SHP77 treated with DMSO at 0.1 percent for 48 hours (cell line): Measurements from ENCODE around the gene NFASC.

Experiments used
- DNase-seq: peaks from one replicate; lab custom pipeline; 2025; lab: John Stamatoyannopoulos, UW

The NFASC gene

DNA sequence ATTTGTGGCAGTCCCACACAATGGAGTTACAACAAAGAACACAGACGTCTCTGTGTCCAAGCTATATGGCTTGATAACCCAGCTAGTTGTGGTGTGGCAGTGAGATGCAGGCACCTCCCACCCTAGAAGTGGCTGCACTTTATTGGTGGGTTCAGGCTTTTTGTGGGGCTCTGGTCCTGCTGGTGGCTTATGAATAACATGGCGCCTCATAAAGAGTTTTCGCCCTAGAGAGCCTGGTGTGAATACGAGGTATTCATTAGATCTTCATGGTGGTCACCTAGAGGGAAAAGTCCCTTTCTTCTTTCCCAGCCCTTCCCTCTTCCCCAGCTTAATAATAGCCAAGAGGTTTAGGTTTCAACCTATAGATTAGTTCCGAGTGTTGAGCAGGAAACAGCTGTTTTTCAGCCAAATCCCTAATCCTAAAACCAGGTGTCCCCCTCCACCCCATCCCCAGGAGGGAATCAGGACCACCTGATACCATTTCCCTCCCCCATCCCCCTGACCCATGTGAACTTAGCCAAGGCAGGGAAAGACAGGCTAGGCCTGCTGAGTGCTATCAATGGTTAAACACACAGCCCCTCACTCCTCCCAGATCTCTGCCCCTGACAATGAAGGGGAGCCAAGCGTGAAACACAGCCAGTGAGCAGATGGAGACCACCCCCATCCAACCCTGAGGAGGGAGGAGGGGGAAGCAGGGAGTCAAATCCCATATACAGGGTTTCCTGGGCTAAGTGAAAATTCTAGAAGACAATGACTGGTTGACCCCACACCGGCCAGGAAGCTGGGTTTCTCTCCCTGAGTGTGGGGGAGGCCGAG is 58.2 kb downstream of the NFASC start:
- no peak for DNase-seq

DNA sequence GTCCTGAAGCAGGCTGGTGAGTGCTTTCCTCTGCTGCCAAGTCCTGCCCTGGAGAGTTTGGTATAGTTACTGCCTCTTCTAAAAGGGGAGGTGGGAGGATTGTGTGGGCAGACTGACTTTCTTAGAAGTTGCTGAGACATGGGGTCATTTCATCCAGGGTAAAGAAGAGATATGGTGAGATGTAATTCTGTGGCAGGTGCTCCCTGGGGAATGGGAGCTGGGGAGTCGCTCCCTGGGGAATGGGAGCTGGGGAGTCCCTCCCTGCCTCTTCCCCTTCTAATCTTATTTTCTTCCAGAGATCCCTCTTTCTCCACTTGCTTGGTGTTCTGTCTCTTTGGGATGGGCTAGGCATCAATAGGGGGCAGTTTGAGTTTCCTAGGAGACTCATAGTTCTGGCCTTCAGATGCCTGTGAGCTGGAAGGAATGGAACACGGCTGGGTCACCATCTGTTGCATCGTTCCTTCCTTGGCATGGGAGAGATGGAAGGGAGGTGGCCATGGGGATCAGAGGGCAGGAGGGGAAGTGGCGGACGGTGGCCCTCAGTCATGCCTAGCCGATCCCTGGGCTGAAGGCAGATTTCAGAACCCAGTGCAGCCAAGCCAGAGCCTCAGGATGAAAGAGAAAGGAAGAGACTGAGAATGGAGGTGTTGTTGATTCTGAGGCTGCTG is 59.0 kb downstream of the NFASC start:
- no peak for DNase-seq

DNA sequence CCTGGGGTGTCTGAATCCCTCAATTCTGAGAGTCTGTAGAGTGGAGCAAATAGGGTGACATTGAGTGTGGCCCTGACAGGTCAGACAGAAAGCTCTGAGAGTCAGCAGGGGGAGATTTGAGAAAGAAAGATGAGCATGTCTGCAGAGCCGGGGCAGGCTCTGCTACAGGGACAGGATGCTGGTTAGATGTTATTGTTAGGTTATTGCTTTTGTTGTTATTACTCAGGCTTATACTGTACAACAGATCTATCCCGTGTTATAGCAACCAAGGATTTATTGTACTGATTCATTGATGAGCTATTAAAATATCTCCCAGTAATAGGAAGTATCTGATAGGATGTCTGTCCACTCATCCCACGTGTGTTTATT is 59.5 kb downstream of the NFASC start:
- DNase-seq = no peak

DNA sequence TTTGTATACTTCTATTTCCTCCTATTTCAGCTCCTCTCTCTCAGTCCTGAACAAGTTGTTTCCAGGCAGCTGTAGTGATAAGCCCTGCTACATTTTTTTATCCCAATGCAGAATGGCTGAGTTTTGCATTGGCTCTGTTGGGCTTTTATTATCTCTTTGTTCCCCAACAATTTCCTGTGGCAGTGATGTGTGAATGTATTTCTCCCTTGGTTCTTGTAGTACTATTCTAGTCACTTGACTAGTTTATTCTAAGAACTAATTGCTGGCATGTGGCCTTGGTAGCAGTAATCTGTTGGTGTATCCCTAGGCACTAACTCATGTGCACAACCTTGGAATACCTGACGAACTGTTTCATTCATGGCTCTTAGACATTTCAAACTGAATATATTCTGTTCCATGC is 60.7 kb downstream of the NFASC start:
- DNase-seq = no peak

DNA sequence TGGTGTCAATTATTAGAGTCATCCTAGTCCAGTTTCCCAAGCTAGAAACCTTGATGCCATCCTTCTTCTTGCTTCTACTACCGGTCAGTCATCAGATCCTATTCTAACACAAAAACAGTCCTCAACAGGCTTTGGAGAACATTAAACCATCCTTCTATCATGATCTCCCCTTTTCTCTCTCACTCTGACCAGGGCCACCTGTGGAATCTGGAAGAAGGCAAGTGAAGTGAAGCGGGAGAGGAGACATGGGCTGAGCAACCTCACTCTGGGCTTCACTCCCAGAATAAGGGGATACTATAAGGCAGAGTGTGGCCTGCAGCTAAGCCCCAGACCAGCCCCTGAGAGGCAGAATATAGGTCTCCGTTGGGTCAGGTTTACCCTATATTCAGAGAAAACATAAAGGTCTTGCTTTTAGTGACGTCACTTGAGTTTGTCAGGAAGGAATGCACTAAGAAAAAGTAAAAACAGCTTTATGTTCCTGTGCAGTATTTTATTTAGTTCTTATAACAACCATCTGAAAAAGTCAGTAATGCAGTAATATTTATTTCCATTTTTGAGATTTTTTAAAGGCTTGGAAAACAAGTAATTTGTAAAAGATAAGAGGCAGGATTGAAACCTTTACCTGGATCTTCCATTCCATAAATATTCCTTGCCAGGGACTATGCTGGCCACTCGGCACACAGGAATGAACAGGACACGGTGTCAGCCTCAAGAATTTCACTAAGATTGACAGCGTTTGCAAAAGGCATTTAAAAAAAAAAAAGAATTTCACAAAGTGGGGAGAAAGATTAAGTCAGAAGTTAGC is 61.3 kb downstream of the NFASC start:
- no peak for DNase-seq

DNA sequence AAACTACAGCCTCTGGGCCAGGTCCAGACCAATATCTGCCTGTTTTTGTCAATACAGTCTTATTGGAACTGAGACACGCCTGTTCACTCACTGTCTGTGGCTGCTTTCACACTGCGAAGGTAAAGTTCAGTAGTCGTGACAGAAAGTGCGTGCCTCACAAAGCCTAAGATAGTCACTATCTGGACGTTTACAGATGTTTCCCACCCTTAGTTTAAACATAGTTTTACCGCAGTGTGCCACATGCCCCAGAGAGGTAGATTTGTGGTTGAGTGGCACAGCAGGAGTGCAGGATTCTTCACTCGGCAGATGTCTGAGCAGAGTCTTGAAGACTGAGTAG is 61.9 kb downstream of the NFASC start:
- DNase-seq = no peak

DNA sequence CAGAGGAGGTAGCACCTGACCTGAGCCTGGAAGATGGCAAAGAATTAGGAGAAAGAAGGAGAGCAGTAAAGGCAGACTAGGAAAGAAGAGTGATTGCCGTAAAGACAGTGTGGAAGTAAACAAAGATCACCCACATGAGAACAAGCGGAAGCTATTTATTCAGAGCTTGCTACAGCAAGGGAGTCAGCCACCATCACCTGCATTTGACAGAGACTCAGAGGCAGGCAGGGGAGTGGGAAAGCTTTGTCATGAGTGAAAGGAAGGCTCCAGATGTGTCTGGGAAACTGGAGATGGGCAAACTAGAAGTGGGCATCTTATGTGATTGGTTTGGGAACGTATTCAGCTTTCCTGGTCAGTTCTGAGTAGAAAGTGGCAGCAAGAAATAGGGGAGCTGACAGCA is 64.5 kb downstream of the NFASC start:
- DNase-seq = no peak

DNA sequence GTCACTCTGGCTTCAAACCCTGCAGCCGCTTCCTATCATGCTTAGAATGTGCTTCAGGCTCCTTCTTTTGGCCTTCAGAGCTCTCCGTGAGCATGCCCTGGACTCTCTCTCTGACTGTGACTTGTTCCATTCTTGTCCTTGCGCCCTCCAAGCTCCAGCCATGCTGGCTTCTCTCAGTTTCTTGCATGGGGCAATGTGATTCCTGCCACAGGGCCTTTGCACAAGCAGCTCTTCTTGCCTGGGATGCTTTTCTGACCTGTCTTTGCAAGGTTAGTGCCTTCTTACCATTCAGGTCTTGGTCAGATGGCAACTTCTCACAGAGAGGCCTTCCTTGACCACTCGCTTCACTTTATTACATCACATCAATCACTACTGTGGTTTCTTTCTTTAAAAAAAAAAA is 66.1 kb downstream of the NFASC start:
- DNase-seq = no peak

DNA sequence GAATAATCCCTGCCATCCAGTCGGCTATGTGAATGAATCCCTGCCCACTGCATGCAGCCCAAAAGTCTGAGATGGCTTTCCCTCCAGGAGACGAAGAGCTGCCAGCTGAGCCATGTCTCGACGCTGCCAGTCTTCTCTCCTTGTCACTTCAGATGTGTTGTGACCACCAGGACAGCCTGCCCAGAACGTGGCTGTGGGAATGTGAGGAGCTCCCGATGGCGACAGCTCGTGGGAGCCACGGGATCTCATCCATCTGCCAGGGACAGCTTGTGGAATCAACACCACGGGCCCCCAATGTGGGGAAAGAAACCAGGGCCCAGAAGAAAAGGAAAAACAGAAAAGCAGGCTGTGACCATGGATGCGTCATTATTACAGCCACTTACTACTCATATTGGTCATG is 67.2 kb downstream of the NFASC start:
- no peak for DNase-seq

DNA sequence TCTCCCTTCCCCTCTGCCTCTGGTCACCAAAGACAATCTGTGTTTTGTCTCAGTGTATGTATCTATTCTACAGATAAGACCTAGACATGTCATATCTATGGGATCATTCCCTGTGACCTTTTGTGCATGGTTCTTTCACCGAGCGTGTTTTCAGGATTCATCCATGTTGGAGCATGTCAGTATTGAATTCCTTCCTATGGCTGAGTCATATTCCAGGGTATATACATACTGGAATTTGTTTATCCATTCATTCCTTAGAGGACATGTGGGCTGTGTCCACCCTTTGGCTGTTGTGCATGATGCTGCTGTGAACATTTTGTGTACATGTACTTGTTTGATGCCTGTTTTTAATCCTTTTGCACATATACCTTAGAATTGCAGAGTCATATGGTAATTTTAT is 69.9 kb downstream of the NFASC start:
- no peak for DNase-seq

DNA sequence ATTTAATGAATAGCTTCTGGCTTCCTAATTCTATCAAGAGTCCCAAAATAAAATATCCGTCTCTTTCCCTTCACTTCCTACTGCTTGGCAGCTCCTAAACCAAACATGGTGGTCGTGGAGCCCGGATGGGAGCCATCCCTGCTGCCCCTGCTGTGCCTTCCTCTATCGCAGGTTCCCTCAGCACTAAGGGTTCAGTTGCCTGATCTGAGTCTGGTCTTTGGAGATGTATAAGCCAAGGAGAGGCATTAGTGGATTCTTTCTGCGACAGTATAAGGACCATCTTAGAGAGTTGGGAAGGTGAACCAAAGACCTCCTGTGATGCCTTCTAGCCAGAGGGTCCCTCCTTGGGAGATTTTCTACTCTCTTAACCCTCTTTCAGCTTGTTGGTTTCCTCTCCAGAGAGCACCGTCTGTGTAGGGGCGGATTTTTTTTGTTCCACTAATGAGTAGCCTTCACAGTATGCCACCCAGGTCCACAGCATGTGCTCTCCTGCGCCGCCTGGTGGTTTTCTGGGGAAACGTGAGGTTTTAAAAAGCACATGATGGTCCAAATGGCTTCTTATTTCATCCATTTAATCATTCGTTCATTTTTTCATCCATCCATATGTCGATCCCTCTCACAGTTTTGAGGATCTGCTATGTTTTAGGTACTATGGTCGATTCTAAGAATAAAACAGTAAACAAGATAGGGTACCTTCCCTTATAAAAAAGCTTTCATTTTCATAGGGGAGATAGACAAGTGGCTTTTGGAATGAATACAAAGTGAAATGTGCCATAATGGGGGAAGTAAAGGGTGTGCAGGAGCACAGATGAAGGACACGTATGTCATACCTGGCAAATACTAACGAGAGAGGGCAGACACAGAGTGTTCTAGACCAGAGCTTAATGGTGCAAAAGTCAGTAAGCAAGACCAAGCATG is 71.0 kb downstream of the NFASC start:
- peak; percentile 37 for DNase-seq

DNA sequence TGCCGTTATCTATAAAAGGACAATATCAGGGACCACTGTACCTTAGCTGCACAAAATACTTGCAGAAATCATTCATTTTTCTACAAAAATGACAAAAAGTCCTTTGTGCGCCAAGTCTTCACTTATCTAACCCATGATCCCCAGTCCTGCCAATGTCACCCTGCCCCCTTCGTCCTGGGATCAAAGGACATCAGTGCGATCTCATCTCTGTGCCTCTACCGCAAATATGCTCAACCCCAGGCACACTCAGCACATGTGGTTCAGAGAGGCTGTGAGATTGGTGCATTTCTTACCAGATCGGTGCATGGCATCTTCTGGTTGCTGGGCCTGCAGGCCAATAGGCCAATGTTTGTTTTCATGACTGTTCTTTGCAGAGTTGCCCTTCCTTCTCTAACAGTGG is 72.8 kb downstream of the NFASC start:
- DNase-seq = no peak

DNA sequence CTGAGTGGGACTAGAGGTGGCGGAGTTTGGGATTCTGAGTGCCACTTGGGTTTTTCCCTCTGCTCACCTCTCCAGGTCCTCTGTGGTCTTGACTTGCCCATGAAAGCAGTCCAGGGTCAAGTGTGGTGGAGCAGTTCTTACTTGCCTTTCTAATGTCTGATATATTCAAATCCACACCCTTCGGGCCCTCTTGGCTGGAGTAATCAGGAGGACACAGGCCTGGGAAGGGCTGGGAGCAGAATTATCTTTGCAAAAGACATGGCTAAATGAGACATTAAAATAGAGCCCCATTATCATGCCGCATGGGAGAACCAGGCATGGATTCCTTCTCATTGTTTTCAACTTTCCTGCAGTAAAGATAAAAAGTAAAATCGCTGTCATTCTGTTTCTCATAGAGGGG is 74.0 kb downstream of the NFASC start:
- no peak for DNase-seq

DNA sequence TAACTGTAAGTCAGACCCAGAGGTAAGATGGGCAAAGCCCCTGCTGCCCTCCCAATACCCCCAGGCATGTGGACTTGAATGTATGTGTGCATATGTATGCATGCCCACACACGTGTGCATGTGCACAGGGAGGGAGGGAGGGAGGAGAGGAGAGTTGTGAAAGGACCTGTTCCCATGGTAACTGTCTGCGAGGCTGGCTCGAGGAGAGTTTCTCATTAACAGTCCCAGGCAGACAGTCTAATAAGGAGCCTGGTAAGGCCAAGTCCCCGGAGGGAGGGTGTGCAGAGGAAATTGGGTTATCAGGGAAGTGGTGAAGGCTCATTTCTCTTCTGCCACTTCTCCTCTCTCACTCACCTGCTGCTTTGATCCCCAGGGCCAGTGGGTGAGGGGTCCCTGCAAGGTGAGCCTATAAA is 74.9 kb downstream of the NFASC start:
- DNase-seq = no peak

DNA sequence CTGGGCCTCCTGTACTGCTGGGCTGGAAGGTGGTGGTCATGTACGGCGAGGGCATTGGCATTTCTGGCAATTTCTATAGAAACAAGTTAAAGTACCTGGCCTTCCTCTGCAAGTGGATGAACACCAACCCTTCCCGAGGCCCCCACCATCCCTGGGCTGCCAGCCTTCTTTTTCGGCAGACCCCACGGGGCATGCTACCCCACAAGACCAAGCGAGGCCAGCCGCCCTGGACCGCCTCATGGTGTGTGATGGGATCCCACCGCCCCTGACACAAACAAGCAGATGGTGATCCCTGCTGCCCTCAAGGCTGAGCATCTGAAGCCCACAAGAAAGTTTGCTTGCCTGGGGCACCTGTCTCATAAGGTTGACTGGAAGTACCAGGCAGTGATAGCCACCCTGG is 76.0 kb downstream of the NFASC start:
- no peak for DNase-seq

DNA sequence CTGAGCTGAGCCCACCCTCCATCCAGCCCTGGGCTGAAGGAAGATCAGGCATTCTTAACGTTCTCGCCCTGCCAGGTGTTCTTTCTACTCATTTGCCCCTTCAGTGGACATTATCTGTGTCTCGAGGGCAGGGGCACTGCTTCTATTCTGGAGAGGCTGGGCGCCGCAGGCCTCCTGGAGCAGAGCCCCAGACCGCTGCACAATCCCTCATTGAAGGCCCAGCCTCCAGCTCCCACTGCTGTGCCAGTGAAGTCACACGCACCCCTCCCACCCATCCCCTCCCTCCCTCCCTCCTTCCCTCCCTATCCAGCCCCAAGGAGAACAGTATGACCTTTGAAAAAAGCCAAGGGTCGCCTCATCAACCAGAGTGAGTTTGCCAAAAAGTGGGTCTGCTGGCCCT is 76.7 kb downstream of the NFASC start:
- no peak for DNase-seq

DNA sequence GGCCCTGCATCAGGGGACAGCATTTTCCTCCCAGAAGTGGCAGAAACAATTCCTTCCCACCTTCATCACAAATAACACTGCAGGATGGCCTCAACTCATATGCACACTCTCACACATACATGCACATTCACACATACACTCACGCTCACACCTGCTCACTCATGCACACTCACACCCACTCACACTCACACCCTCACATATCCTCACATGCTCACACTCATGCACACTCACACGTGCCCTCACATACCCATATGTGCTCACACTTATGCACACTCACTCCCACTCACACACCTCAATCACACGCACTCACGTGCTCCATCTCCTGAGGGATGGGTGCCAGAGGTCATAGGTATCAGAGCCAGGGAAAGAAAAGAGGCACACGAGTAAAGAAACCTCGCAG is 77.1 kb downstream of the NFASC start:
- DNase-seq = no peak

DNA sequence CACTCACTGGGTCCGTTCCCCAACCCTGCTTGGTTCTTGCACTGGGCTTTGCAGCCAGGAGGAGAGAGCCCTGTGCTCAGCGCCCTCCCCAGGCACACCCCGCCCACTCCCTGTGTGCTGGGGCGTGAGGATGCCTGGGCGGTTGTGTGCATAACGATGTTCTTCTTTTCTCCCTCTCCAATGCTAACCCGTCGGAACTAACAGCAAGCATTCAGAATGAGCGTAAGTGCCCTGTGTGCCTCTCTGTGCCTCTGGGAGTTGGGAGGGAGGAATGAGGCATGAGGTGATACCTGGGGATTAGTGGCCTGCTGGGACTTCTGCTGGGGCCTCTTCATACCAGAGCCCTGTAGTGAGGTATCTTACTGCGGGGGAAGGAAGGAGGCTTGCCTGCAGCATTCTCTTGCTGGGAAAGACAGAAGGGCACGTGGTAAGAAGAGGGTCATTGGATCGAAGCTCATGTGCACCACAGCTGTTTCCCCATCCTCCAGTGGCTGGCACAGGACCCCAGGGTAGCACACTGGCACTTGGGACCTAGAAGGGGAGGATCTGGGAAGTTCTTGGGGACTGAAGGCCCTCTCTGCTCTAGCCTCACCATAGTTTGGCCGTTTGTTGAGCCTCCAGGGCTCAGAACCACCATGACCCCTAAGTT is 79.8 kb downstream of the NFASC start:
- no peak for DNase-seq

DNA sequence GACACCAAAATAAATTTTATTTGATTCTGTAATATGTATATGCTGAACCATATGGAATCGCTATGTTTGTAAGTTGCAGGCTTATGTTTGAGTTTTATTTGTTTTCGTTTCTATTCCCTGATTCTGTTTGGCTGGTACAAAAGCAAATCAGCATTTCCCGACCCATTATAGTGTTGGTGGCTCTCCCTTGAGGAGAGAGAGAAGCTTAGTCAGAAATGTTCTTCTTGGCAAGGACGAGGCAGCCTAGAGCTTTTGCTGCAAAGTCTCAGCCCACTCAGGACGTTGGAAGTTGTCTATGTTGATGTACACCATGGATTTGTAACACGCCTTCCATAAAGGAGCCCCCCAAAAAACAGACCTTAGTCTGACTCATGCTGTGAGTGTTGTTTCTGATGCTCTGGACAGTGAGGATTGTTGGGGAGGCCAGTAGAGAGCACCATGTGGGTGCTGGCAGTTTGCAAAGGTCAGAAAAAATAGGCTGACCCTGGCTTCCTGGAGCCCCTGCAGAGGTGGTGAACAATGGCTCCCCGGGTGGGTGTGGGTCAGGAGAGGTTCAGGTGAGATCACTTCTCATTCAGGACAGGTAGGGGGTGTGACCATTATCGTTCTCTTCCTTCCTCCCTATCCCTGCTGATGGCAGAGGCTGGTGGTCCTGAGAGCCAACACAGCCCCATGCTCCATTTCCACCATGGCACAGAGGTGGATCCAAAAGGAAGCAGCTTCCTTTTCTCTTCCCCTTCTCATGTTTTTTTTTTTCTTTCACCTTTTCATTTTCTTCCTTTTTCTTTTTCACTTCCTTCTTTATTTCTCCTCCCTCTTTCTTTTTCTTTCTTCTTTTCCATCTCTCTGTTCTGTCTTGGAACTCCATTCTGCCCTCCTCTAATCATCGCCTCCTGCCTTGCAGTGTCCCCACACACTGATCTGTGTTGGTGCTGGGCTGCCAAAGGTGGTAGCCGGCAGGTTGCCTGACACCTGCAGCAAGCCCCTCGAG is 88.0 kb downstream of the NFASC start:
- no peak for DNase-seq

DNA sequence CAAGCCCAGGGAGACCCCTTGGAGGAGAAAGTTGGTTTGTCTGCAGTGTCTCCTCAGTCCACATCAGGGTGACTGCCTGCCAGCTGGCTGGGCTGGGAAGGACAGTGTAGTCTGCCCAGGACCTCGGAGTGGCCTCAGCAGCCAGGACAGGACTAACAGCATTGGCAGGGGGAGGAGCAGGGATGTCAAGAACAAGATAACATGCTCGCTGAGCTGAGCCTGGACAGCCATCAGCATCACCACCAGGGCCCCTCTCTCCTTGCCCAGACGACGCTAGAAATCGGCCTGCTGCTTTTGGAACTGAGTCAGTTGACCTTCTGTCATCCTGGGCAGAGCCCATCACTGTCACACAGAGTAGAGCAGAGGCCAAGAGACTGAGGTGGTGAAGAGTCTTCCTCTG is 88.7 kb downstream of the NFASC start:
- DNase-seq = no peak
